Nephron progenitor cell (in vitro differentiated cells): Measurements from ENCODE around the gene KRTAP16-1.

ENCODE experiments used
- DNase-seq: peaks from one replicate; pipeline ENCODE4 v3.0.0; 2021
- H3K27ac Mint-ChIP-seq: 2 replicates; pipeline ENCODE4 v1.8.0; 2021; ENCODE audit warnings: mild to moderate bottlenecking, moderate library complexity, mixed read lengths
- H3K27me3 Mint-ChIP-seq: 2 replicates; pipeline ENCODE4 v1.8.0; 2021; ENCODE audit warnings: mild to moderate bottlenecking, low read depth, mixed read lengths; ENCODE audit not compliant: poor library complexity
- H3K36me3 Mint-ChIP-seq: 2 replicates; pipeline ENCODE4 v1.8.0; 2021; ENCODE audit warnings: low read depth, mixed read lengths
- H3K4me1 Mint-ChIP-seq: 2 replicates; pipeline ENCODE4 v1.8.0; 2021; ENCODE audit warnings: mixed read lengths
- H3K4me3 Mint-ChIP-seq: 2 replicates; pipeline ENCODE4 v1.8.0; 2021; ENCODE audit warnings: mild to moderate bottlenecking, moderate library complexity, mixed read lengths
- H3K9me3 Mint-ChIP-seq: 2 replicates; pipeline ENCODE4 v1.8.0; 2021; ENCODE audit warnings: mild to moderate bottlenecking, moderate library complexity, mixed read lengths
- CTCF ChIP-seq: fragments of 200-600 bp; sonication (generic); IDR thresholded peaks from 2 replicates; pipeline ENCODE4 v1.5.0; 2021; ENCODE audit warnings: antibody characterized with exemption

Gene KRTAP16-1

GRCh38 chr17:41301916-41302901 lies 6.9 kb downstream of the KRTAP16-1 start, which contains the start of gene KRTAP29-1:
KRTAP29-1 (minus strand) TSS chr17:41302851; CDS start chr17:41302851, 0 bp downstream.
- peaks cover 16% of the 10 kb centered on the region for H3K9me3 Mint-ChIP-seq
- H3K36me3 Mint-ChIP-seq: no peaks in the 10 kb centered on the region
- H3K4me3 Mint-ChIP-seq: no peak within 1 kb of the TSS
- no peak for TF ChIP-seq CTCF
- H3K4me1 Mint-ChIP-seq: no peaks in the 10 kb centered on the region
- DNase-seq: no peak
- peaks cover 9% of the 10 kb centered on the region for H3K27me3 Mint-ChIP-seq
- H3K27ac Mint-ChIP-seq: no peak within 1 kb of the TSS

DNA sequence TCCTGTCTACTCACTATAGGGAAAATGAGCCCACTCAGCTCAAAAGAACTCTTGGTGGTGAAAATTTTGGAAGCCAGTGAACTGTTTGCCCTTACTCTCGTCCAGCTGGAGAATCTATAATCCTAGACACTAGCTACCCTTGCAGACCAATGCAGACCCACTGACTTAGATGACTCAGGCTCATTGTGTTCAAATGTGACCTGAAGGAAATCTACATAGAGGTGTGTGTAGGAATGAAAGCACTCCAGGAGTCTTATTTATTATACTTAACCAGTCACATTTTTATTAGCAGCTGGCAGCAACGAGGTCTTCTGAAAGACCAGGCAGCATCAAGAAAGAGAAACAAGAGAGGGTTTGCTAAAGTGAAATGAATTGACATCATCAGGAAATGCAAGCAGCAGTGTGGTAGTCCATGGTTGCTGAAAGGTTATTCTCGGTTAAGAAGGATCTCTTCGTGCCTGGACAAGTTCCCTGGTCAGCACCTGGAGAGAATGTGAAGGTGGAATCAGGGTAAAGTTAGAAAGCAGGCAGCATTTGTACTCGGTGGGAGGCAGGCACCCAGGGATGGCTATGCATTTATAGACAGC lies 7.8 kb downstream of the KRTAP16-1 start:
- H3K27ac Mint-ChIP-seq: no peak overlapping the region
- peaks cover 7% of the 10 kb centered on the region for H3K27me3 Mint-ChIP-seq
- no peak for DNase-seq
- H3K4me1 Mint-ChIP-seq: no peaks in the 10 kb centered on the region
- H3K4me3 Mint-ChIP-seq: no peak overlapping the region
- TF ChIP-seq CTCF: no peak
- peaks cover 16% of the 10 kb centered on the region for H3K9me3 Mint-ChIP-seq
- H3K36me3 Mint-ChIP-seq: no peaks in the 10 kb centered on the region

DNA sequence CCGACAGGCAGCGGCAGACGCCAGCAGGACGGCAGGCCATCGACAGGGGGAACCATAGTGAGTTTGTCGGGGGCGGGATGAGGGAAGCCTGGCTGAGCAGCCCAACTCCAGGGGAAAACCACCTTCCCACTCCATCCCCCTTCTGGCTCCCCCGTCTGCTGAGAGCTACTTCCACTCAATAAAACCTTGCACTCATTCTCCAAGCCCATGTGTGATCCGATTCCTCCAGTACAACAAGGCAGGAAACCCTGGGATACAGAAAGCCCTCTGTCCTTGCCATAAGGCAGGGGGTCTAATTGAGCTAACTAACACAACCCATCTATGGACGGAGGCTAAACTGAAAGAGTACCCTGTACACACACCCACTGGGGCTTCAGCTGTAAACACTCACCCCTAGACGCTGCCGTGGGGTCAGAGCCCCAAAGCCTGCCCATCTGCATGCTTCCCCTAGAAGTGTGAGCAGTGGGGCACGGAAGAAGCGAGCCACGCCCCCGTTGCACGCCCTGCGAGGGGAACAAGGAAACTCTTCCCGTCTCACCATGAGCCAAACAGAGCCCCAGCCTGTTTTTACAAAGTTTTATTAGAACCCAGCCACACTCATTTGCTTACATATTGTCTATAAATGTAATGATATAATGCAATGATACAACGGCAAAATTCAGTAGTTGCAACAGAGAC lies 10.5 kb downstream of the KRTAP16-1 start:
- Mint-ChIP-seq H3K27me3 (peaks cover 10% of the 10 kb centered on the region), H3K4me1 (no peaks in the 10 kb centered on the region), H3K9me3 (peaks cover 19% of the 10 kb centered on the region), H3K4me3 (no peak overlapping the region), H3K27ac (no peak overlapping the region), H3K36me3 (no peaks in the 10 kb centered on the region)
- TF ChIP-seq CTCF: no peak
- DNase-seq: no peak

DNA sequence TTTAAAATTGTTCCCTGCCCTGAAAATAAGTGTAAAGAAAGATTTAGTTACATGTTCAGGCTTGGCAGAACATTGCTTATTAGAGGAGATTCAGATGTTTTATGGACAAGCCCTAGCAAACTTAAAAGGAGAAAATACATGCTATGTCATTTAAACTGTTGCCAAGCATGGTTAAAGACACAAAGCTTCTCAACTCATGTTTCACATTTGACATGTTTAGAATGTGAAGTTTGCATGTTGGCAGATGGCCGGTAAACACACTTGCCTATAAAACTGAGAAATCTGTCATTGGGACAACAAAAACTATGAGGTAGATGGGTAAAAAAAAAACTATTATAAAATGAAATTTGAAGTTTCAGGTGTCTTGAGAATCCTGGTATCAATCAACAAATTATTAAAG lies 12.3 kb downstream of the KRTAP16-1 start:
- no peaks in the 10 kb centered on the region for H3K36me3 Mint-ChIP-seq
- no peaks in the 10 kb centered on the region for H3K4me1 Mint-ChIP-seq
- DNase-seq: no peak
- no peak overlapping the region for H3K4me3 Mint-ChIP-seq
- no peak for TF ChIP-seq CTCF
- H3K9me3 Mint-ChIP-seq: peaks cover 19% of the 10 kb centered on the region
- no peak overlapping the region for H3K27ac Mint-ChIP-seq
- H3K27me3 Mint-ChIP-seq: peaks cover 15% of the 10 kb centered on the region

- Mint-ChIP-seq H3K4me3 (no peak overlapping the region), H3K36me3 (no peaks in the 10 kb centered on the region), H3K27ac (no peak overlapping the region), H3K4me1 (no peaks in the 10 kb centered on the region), H3K27me3 (peaks cover 17% of the 10 kb centered on the region), H3K9me3 (peaks cover 11% of the 10 kb centered on the region)
- TF ChIP-seq CTCF: no peak
- DNase-seq: no peak
Measured at GRCh38 chr17:41294016-41294415, 15.1 kb downstream of the KRTAP16-1 start.
